CD14-positive monocyte (primary cell): ENCODE results near the gene TMEM151B. TPM values are rescaled to one million over a fixed set of nuclear protein-coding genes. Genes with fewer than 3 reads are reported as not detected.
A peak's percentile ranks its signal among the peaks of the same experiment; 100 is the strongest.

ENCODE experiments used
- DNase-seq, 3 donors: peaks; one replicate each; pipeline ENCODE4 v3.0.0-alpha.2; 2011 to 2022
- H2AFZ ChIP-seq: 2 replicates; pipeline ENCODE4 v1.6.0; 2012; ENCODE audit warnings: mild to moderate bottlenecking, low read depth, low read length, inconsistent platforms; ENCODE audit not compliant: insufficient read depth, poor library complexity, severe bottlenecking
- H3K27ac ChIP-seq, 2 donors: 1 replicate in 1 of 2; 2 replicates in 1 of 2; pipeline ENCODE4 v1.5.1; 2012 to 2013; ENCODE audit warnings: low read length in 2 of 2, control low read depth in 1 of 2, inconsistent platforms in 1 of 2, low read depth in 1 of 2, mild to moderate bottlenecking in 1 of 2
- H3K27me3 ChIP-seq, 2 donors: one replicate each; pipeline versions ENCODE4 v1.6.0 to v1.6.1; 2011 to 2013; ENCODE audit warnings: low read length in 2 of 2; ENCODE audit not compliant: control insufficient read depth in 2 of 2, insufficient read depth in 2 of 2
- H3K36me3 ChIP-seq, 2 donors: replicated peaks in 1 of 2; 1 replicate in 1 of 2; 2 replicates in 1 of 2; pipeline versions ENCODE4 v1.5.1 to v1.6.1; 2012 to 2013; ENCODE audit warnings: low read length in 2 of 2, control low read depth in 1 of 2, inconsistent platforms in 1 of 2, mild to moderate bottlenecking in 1 of 2; ENCODE audit not compliant: insufficient read depth in 2 of 2, control insufficient read depth in 1 of 2
- H3K4me1 ChIP-seq, 2 donors: 1 replicate in 1 of 2; 2 replicates in 1 of 2; pipeline versions ENCODE4 v1.5.1 to v1.6.1; 2012 to 2013; ENCODE audit warnings: low read length in 2 of 2, control low read depth in 1 of 2, inconsistent platforms in 1 of 2, mild to moderate bottlenecking in 1 of 2, moderate library complexity in 1 of 2; ENCODE audit not compliant: insufficient read depth in 2 of 2, control insufficient read depth in 1 of 2
- H3K4me2 ChIP-seq: replicated peaks from 2 replicates; pipeline ENCODE3; 2012; ENCODE audit warnings: low read length, moderate library complexity, mild to moderate bottlenecking; ENCODE audit not compliant: poor library complexity, severe bottlenecking; ENCODE audit errors: extremely low read depth
- H3K4me3 ChIP-seq, 3 experiments: fragments of 200-600 bp in 1 of 3; sonication (generic) in 1 of 3; replicated peaks in 1 of 3; 1 replicate in 2 of 3; 2 replicates in 1 of 3; pipeline ENCODE4 v1.5.1; 2011 to 2013; ENCODE audit warnings: low read length in 3 of 3, mild to moderate bottlenecking in 3 of 3, control low read depth in 2 of 3, low read depth in 2 of 3, inconsistent platforms in 1 of 3, moderate library complexity in 1 of 3
- H3K79me2 ChIP-seq: 2 replicates; pipeline ENCODE4 v1.6.0; 2012; ENCODE audit warnings: mild to moderate bottlenecking, control low read depth, inconsistent platforms, low read length, moderate library complexity; ENCODE audit not compliant: insufficient read depth
- H3K9ac ChIP-seq: 2 replicates; pipeline ENCODE4 v1.6.0; 2017; ENCODE audit warnings: low read length, mild to moderate bottlenecking; ENCODE audit not compliant: insufficient read depth, poor library complexity, severe bottlenecking
- H3K9me3 ChIP-seq, 2 donors: replicated peaks in 1 of 2; 1 replicate in 1 of 2; 2 replicates in 1 of 2; pipeline versions ENCODE4 v1.5.1 to v1.6.1; 2012 to 2013; ENCODE audit warnings: low read length in 2 of 2, control low read depth in 1 of 2; ENCODE audit not compliant: control insufficient read depth in 1 of 2, insufficient read depth in 1 of 2
- H4K20me1 ChIP-seq: 2 replicates; pipeline ENCODE4 v1.6.0; 2012; ENCODE audit warnings: mild to moderate bottlenecking, low read length, control low read depth, moderate library complexity; ENCODE audit not compliant: insufficient read depth
- H3K27ac Mint-ChIP-seq, 7 donors: one replicate each; pipeline ENCODE4 v1.8.0; 2020; ENCODE audit warnings: mild to moderate bottlenecking in 7 of 7, mixed read lengths in 7 of 7, moderate library complexity in 6 of 7, inconsistent platforms in 2 of 7
- H3K27me3 Mint-ChIP-seq, 3 donors: one replicate each; pipeline ENCODE4 v1.8.0; 2021 to 2022; ENCODE audit warnings: low read depth in 3 of 3, mild to moderate bottlenecking in 3 of 3, mixed read lengths in 3 of 3, moderate library complexity in 3 of 3, inconsistent platforms in 1 of 3
- H3K36me3 Mint-ChIP-seq, 2 donors: one replicate each; pipeline ENCODE4 v1.8.0; 2020; ENCODE audit warnings: mixed read lengths in 2 of 2, inconsistent platforms in 1 of 2, mild to moderate bottlenecking in 1 of 2
- H3K4me1 Mint-ChIP-seq: one replicate; pipeline ENCODE4 v1.8.0; 2020; ENCODE audit warnings: mild to moderate bottlenecking, mixed read lengths
- H3K4me3 Mint-ChIP-seq, 2 donors: one replicate each; pipeline ENCODE4 v1.8.0; 2020; ENCODE audit warnings: mild to moderate bottlenecking in 2 of 2, mixed read lengths in 2 of 2, moderate library complexity in 1 of 2
- H3K9me3 Mint-ChIP-seq, 7 donors: one replicate each; pipeline ENCODE4 v1.8.0; 2020 to 2022; ENCODE audit warnings: mixed read lengths in 7 of 7, mild to moderate bottlenecking in 6 of 7, moderate library complexity in 6 of 7, inconsistent platforms in 2 of 7
- WGBS: methylation state at CpG from one replicate; pipeline ENCODE4 v1.1.5; 2013; ENCODE audit warnings: missing lambda C conversion rate; ENCODE audit not compliant: insufficient coverage; 5-methylcytosine and 5-hydroxymethylcytosine counted together
- intact Hi-C, 2 donors: fragments of 100-400 bp; cut with micrococcal nuclease; formaldehyde crosslinking; loops; one replicate each; pipeline versions ENCODE4 v1.15.0 to v1.15.1; 2023
- polyA plus RNA-seq, 3 donors: library from polyadenylated mRNA; depleted of rRNA in 1 of 3; unstranded in 2 of 3; stranded (reverse) in 1 of 3; fragments of 300-500 nt in 2 of 3; fragments of >200 nt in 1 of 3; fragmentation: Illumina TruSeq in 2 of 3; gene quantifications; 1 replicate in 2 of 3; 2 replicates in 1 of 3; pipeline ENCODE4 v1.2.3, GENCODE V29; 2012 to 2021
- TF ChIP-seq, protein P1 (sequence below): fragments of 200-600 bp; IDR thresholded peaks from one replicate; pipeline ENCODE4 v1.8.0; 2022; ENCODE audit warnings: antibody characterized with exemption, mild to moderate bottlenecking

Gene TMEM151B
- polyA plus RNA-seq, 3 donors: not detected

DNA sequence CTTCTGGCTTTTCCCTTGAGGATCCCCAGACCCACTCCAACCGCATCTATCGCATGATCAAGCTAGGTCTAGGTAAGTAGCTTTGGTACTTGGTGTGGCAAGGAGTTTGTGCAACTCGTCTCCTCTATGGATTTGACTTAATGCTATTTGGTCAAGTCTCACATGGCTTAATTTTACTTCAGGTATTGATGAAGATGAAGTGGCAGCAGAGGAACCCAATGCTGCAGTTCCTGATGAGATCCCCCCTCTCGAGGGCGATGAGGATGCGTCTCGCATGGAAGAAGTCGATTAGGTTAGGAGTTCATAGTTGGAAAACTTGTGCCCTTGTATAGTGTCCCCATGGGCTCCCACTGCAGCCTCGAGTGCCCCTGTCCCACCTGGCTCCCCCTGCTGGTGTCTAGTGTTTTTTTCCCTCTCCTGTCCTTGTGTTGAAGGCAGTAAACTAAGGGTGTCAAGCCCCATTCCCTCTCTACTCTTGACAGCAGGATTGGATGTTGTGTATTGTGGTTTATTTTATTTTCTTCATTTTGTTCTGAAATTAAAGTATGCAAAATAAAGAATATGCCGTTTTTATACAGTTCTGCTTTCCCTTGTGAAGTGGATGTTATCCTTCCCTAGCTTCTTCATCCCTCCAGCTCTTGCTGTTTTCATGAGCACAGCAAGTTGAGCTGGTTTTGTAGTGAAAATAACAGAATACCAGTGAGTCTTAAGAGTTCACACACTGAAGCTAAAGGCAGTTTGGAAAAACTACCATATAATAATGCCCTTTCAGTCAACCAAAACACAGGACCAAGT, 16.7 kb upstream of the TMEM151B start:
- peaks cover 20 to 40% of the 10 kb centered on the region in 2 donors for H3K4me1 ChIP-seq
- Mint-ChIP-seq H3K27ac (peak overlapping the region in 3 of 7 donors; percentile 37 to 68 (median 53)), H3K36me3 (peaks cover 74 to 77% of the 10 kb centered on the region in 2 donors), H3K4me3 (no peak overlapping the region), H3K4me1 (peaks cover 47% of the 10 kb centered on the region), H3K9me3 (no peaks in the 10 kb centered on the region), H3K27me3 (peaks cover 0 to 6% (median 2%) of the 10 kb centered on the region in 3 donors)
- no peak overlapping the region for H3K4me2 ChIP-seq
- TF ChIP-seq, protein P1, sequence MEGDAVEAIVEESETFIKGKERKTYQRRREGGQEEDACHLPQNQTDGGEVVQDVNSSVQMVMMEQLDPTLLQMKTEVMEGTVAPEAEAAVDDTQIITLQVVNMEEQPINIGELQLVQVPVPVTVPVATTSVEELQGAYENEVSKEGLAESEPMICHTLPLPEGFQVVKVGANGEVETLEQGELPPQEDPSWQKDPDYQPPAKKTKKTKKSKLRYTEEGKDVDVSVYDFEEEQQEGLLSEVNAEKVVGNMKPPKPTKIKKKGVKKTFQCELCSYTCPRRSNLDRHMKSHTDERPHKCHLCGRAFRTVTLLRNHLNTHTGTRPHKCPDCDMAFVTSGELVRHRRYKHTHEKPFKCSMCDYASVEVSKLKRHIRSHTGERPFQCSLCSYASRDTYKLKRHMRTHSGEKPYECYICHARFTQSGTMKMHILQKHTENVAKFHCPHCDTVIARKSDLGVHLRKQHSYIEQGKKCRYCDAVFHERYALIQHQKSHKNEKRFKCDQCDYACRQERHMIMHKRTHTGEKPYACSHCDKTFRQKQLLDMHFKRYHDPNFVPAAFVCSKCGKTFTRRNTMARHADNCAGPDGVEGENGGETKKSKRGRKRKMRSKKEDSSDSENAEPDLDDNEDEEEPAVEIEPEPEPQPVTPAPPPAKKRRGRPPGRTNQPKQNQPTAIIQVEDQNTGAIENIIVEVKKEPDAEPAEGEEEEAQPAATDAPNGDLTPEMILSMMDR: peak; percentile 74
- H3K9ac ChIP-seq: no peak overlapping the region
- peaks cover 26% of the 10 kb centered on the region for H3K79me2 ChIP-seq
- no peaks in the 10 kb centered on the region for H3K9me3 ChIP-seq
- intact Hi-C loops: loop anchor here in 1 of 2 donors (1.0 kb wide), 1 partner anchor 81 kb away; no protein-coding TSS in a partner anchor
- peak in 2 of 3 donors; percentile 43 to 57 for DNase-seq
- 62% methylated on average over 6 of the region's 10 CpGs for WGBS
- H3K36me3 ChIP-seq: peaks cover 63 to 83% of the 10 kb centered on the region in 2 donors
- no peaks in the 10 kb centered on the region for H3K27me3 ChIP-seq
- no peak overlapping the region for H3K27ac ChIP-seq
- no peak overlapping the region for H3K4me3 ChIP-seq
- peaks cover 94% of the 10 kb centered on the region for H4K20me1 ChIP-seq
- H2AFZ ChIP-seq: no peak overlapping the region

DNA sequence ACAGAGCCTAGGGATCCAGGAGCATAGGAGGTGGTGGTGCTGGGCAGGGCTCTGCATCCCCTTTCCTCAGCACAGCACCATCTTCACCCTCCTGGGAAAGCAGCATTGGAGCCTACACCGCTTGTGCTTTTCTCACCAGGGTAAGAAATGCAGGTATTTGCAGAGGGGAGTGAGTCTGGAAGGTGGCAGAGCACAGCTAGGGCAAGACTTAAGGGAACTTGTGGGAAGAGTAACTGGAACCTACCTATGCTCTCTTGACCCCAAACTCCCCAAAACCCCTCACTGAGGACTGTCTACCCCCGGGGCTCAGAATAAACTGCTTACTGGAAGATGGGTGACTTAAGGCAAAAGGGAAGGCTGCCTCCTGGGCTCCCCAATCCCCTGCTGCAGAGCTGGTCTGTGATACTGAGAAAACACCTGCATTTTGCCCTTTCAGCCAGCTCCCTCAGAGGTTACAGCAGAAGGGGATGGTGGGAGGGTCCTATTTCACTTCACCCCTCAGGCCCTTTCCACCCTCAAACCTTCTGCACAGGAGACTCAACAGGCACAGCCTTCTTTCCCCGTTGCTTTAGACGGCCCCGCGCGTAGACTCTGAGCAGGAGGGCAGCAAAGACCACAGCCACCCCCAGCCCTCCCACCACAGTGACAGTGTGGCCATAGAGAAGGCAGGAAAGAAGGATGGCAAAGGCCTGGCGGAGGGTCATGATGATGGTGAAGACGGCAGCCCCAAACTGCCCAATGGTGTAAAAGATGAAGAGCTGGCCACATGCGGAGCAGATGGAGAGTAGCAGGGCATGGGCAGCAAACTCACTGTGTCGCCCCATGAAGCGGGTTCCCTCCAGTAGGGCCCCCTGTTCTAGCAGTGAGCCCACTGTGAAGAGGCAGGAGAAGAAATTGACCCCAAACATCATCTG, 15.8 kb upstream of the TMEM151B start:
- no peak overlapping the region for H3K4me2 ChIP-seq
- Mint-ChIP-seq H3K27me3 (peaks cover 0 to 6% (median 2%) of the 10 kb centered on the region in 3 donors), H3K36me3 (peaks cover 73 to 77% of the 10 kb centered on the region in 2 donors), H3K9me3 (no peaks in the 10 kb centered on the region), H3K4me3 (no peak overlapping the region), H3K27ac (peak overlapping the region in 1 of 7 donors; percentile 61), H3K4me1 (peaks cover 46% of the 10 kb centered on the region)
- peaks cover 18 to 38% of the 10 kb centered on the region in 2 donors for H3K4me1 ChIP-seq
- TF ChIP-seq, protein P1: no peak
- H3K27me3 ChIP-seq: no peaks in the 10 kb centered on the region
- H3K36me3 ChIP-seq: peaks cover 70 to 83% of the 10 kb centered on the region in 2 donors
- H3K27ac ChIP-seq: no peak overlapping the region
- no peak overlapping the region for H3K4me3 ChIP-seq
- H2AFZ ChIP-seq: no peak overlapping the region
- WGBS: 96% methylated on average over 4 of the region's 12 CpGs
- DNase-seq: no peak
- no peak overlapping the region for H3K9ac ChIP-seq
- H3K9me3 ChIP-seq: no peaks in the 10 kb centered on the region
- H4K20me1 ChIP-seq: peaks cover 94% of the 10 kb centered on the region
- intact Hi-C loops: loop anchor here (5.0 kb wide), 3 partner anchors 32 to 157 kb away; partner anchors contain the start of gene SLC29A1 (in 2 of the 2)
- H3K79me2 ChIP-seq: peaks cover 17% of the 10 kb centered on the region
